Activated T-cell treated with anti-CD3 and anti-CD28 coated beads for 24 hours (primary cell): ENCODE measurements around the gene PILRB.
"Not testable (repeated sequence)": the region's sequence is repeated elsewhere in the genome, so short reads cannot be mapped to it uniquely, and the experiment has no call there.

Experiments used
- DNase-seq: peaks from one replicate; pipeline ENCODE4 v3.0.0-alpha.2; 2020; ENCODE audit warnings: low read depth

The PILRB gene

GRCh38 chr7:100378114-100378755 is 20.3 kb downstream of the PILRB start:
- DNase-seq, result no peak

DNA sequence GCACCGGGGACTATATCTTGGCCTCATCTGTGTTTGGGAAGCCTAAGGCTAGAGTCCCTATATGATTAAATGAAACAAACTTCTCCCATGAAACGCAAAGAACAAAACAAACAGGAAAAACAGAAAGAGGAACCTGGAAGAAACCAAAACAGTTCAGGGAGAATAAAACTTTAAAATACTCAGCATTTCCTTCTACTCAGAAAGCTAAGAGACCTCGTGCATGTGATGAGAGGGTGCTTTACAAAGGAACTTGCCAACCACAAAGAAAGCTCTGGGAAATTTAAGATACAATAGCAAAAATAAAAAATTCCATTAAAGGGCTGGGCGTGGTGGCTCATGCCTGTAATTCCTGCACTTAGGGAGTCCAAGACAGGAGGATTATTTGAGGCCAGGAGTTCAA is 22.3 kb downstream of the PILRB start:
- DNase-seq, result no peak

- DNase-seq, result not testable (repeated sequence)
Measured at GRCh38 chr7:100381531-100382233, 23.8 kb downstream of the PILRB start.

DNA sequence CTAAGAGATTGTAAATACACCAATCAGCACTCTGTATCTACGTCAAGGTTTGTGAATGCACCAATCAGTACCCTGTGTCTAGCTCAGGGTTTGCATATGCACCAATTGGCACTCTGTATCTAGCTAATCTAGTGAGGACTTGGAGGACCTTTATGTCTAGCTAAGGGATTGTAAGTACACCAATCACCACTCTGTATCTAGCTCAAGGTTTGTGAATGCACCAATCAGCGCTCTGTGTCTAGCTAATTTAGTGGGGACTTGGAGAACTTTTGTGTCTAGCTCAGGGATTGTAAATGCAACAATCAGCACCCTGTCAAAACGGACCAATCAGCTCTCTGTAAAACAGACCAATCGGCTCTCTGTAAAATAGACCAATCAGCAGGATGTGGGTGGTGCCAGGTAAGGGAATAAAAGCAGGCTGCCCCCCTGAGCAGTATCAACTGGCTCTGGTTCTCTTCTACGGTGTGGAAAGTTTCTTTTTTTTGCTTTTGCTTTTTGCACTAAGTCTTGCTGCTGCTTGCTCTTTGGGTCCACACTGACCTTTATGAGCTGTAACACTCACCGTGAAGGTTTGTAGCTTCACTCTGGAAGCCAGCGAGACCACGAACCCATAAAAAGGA is 24.4 kb downstream of the PILRB start:
- not testable (repeated sequence) for DNase-seq

- no peak for DNase-seq
Measured at GRCh38 chr7:100384628-100385294, 26.8 kb downstream of the PILRB start.

DNA sequence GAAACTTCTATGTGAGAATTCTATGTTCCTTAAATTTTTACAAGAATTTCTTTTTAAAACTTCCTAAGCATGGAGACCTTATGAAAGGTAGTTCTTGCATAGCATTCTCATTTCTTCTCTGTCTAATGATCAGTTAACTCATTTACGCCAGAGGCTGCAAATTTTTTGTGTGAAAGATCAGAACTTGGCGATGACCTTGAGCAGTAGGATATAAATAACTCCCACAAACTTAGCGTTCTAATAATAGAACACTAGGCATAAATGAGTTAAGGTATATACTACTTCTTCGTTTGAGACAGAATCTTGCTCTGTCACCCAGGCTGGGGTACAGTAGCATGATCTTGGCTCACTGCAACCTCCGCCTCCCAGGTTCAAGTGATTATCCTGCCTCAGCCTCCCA is 29.0 kb downstream of the PILRB start:
- DNase-seq, result no peak

- no peak for DNase-seq
Measured at GRCh38 chr7:100387695-100388094, 29.8 kb downstream of the PILRB start.

DNA sequence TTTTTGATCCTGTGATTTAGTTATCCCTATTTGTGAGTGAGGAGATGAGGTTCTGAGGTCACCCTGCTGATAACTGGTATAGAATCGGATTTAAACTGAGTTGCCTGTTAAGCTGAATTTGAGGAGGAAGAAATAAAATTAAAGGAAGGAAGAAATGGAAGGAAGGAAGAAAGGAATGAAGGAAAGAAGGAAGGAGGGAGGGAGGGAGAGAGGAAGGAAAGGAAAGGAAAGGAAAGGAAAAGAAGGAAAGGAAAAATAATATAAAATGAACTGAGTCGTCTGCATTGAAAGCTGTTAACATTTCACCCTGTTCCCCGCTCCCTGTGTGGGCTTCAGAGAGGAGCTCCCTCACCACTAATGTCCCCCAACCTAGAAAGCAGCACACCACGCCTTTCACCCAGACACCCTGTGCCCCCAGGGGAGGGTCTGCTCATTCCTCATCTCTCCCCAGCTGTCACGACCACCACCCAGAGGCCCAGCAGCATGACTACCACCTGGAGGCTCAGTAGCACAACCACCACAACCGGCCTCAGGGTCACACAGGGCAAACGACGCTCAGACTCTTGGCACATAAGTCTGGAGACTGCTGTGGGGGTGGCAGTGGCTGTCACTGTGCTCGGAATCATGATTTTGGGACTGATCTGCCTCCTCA is 31.6 kb downstream of the PILRB start:
- DNase-seq, result no peak

- no peak for DNase-seq
Measured at GRCh38 chr7:100390286-100391009, 32.5 kb downstream of the PILRB start.

- no peak for DNase-seq
Measured at GRCh38 chr7:100393233-100393905, 35.5 kb downstream of the PILRB start.

DNA sequence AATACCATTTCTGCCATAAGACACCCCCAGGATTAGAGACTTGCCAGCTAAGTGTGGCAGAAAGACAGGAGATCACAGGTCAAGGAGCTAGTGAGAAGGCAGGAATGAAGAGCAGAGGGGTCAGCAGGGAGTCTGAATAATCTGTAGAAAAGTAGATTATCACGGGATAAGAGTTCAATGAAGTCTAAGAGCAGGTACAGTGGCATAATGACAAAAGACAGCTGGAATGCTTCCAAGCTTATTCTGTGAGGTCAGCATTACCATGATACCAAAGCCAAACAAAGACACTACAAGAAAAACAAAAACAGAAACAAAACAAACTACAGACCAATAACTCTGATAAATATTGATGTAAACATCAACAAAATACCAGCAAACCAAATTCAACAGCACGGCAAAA is 36.2 kb downstream of the PILRB start:
- DNase-seq, result no peak

GRCh38 chr7:100396421-100396982 is 38.6 kb downstream of the PILRB start:
- peak; percentile 61 for DNase-seq

DNA sequence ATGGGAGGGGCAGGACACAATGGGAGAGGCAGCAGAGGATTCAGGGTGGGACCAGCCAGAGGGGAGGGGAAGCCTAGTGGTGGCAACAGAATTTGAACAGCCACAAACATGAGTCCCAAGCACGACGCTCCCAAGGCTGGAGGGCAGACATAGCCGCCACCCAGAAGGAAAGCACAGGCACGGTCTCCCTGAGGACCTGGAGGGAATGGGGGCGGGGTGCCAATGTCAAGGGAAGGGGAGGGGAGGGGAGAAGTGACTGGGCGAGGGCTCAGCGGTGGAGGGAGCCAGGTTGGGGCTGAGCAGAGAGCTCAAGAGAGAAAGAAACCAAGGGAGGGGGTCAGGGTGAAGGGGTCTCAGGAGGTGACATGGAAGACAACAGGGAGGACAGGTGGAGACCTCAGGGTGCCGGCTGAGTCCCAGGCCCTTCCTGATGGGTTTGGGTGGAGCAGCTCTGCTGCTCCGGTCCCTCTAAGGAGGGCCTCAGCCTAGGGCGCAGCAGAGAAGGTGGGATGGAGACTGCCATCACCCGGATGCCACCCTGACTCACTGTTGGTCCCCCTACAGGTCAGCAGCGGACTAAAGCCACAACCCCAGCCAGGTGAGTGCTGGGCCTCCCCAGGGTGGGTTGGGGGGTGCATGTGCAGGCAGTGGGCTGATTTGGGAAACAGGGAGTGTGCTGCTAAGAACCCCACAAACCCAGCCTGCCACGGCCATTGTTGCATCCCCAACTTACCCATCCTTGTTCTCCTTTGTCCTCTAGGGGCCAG is 39.6 kb downstream of the PILRB start:
- DNase-seq, result no peak

DNA sequence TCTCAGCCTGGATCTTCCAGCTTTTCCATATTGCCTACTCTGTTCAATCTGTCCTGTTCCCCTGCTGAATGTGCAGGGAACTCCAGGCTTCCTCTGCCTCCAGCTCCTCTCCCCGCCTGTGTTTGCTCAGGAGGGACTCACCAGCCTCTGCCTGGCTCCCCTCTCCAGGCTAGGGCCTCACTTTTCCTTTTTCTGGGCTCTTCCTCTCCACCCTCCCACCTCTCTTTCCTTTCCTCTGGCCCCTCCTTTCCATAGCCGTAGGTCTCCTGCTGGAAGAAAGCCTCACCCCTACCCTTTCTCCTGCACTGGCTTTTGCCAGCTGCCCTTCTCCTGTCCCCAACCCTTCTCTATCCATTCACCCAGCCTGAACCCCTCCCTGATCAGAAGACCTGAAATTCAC is 40.3 kb downstream of the PILRB start:
- no peak for DNase-seq

GRCh38 chr7:100400041-100400440 is 42.1 kb downstream of the PILRB start:
- DNase-seq, result no peak

DNA sequence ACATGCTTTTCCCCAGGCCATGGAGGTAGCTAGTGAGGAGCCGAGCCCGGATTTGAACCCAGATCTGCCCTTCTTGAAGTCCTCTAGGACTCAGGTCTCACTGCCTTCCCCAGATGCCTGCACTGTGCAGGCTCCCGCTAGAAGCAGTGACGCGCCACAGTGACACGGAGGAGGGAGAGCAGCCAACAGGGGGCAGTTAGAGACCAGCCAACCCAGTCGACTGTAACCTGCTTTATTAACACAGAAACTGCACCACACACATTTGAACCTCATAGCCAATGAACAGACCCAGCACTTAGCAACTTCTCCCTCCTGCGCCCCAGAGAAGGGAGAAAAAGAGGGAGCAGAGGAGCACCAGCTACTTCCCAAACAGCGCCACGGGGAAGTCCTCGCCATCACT is 42.7 kb downstream of the PILRB start:
- no peak for DNase-seq

DNA sequence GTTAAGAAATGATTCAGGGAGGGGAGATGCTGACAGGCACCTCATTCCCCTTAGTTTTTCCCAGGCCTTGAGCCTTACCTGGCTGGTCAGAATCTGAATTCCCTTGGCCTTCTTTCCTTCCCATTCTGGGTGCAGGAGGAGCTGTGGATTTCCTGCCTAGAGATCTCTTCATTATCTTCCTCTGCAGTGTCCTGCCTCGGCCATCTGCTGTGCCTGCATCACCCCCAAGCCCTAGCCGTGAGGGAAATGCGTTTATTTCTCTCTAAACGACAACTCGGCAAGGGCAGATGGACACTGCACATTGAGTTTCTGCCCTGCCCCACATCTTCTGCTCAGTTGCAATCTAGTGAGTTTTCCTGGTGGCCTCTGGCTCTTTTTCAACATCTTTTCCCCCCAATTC is 43.9 kb downstream of the PILRB start:
- DNase-seq, result no peak

DNA sequence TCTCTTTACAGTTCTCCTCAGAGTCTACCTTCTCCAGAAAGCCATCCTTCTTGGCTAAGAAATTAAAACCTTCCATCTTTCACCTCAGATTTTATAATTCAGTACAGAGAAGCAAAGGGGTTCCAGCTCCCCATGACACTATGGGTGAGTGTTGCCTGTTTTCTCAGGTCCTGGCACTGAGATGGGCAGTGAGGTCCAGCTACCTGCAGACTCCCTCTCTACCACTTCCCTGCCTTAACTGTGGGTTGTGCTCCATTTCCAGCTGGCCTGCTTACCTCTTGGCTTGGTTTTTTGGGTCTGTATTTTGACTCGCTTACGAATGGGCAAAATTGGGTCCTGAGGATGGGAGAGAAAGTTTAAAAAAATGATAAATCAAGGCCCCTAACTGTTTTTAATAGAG is 44.3 kb downstream of the PILRB start:
- DNase-seq, result no peak

DNA sequence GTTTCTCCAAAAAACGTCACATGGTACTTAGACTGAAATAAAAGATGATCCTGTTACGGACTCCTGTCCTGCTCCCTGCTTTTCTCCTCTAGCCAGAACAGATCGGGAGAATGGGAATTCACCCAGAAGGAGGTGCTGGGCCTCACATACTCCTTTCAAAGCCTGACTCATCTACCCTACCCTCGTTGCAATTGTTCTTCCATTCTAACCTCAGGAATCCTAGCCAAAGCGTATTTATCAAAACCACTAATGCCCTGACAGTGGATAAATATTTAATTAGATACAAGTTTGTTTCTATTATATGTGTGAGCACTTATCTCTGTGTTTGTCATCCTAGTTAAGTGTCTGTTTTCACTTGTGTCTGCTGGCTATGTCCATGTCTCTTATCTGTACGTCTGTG is 48.9 kb downstream of the PILRB start:
- no peak for DNase-seq
